22Rv1 (cell line): ENCODE data around the gene NCKAP5.

Experiments
- H3K27ac ChIP-seq: fragments of 450-650 bp; 2 replicates; pipeline ENCODE4 v1.5.1; 2017
- ZFX ChIP-seq: fragments of 450-650 bp; IDR thresholded peaks from 2 replicates; pipeline ENCODE4 v1.6.1; 2017; ENCODE audit warnings: antibody characterized with exemption, borderline replicate concordance
- TF ChIP-seq, protein P1 (sequence below): fragments of 450-650 bp; IDR thresholded peaks from 2 replicates; pipeline ENCODE4 v1.5.1; 2017; ENCODE audit warnings: mild to moderate bottlenecking

The NCKAP5 gene

DNA sequence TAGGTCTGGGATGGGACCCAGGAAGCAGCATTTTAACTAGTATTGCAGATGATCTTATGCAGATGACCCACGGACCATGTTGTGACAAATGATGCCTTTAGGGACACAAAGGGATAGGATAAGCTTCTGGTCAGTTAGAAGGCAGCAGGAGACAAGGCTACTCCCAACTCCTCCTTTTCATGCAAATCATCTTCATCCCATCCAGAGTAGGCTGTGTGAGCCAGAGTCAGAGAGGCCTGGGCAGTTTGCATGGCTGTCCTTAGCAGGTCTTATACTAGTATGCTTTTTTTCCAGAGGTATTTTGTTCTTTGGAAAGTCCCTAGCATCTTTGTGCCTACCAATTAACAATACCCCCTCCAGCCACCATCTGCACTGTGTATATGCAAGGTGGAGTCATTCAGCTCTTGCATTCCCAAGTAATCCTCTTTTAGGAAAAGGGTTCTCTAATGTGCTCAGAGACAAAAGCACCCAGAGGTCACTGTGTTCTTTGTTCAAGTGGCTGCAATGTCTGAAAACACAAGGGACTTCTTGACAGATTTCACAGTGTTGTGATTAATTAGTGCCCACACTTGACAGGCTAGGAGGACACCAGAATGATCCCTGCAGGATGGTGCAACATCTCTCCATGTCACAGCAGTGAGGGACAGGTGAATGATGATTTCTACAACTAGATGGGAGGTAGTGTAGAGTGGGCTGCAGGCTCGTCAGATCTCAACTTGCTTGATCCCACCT lies 225.8 kb downstream of the NCKAP5 start:
- TF ChIP-seq, protein P1, sequence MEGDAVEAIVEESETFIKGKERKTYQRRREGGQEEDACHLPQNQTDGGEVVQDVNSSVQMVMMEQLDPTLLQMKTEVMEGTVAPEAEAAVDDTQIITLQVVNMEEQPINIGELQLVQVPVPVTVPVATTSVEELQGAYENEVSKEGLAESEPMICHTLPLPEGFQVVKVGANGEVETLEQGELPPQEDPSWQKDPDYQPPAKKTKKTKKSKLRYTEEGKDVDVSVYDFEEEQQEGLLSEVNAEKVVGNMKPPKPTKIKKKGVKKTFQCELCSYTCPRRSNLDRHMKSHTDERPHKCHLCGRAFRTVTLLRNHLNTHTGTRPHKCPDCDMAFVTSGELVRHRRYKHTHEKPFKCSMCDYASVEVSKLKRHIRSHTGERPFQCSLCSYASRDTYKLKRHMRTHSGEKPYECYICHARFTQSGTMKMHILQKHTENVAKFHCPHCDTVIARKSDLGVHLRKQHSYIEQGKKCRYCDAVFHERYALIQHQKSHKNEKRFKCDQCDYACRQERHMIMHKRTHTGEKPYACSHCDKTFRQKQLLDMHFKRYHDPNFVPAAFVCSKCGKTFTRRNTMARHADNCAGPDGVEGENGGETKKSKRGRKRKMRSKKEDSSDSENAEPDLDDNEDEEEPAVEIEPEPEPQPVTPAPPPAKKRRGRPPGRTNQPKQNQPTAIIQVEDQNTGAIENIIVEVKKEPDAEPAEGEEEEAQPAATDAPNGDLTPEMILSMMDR: no peak
- no peak for TF ChIP-seq ZFX
- no peak overlapping the region for H3K27ac ChIP-seq

DNA sequence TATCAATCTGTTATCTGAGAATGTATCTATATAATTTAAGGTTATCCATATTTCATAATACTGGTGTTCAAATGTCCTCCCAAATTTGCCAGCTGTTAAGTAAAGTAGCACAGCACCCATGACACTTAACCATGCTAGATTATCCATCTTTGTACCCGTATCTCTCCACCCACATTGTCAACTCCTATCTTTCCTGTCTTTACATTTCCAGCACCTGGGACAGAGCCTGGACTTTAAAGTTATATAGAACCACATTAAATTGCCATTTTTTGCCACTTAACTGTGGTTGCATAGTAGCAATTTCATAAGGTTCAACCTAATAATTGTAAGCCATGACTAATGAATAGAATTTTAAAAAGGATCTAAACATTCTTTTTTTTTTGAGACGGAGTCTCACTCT lies 226.7 kb downstream of the NCKAP5 start:
- H3K27ac ChIP-seq: no peak overlapping the region
- TF ChIP-seq ZFX: no peak
- TF ChIP-seq, protein P1: no peak

DNA sequence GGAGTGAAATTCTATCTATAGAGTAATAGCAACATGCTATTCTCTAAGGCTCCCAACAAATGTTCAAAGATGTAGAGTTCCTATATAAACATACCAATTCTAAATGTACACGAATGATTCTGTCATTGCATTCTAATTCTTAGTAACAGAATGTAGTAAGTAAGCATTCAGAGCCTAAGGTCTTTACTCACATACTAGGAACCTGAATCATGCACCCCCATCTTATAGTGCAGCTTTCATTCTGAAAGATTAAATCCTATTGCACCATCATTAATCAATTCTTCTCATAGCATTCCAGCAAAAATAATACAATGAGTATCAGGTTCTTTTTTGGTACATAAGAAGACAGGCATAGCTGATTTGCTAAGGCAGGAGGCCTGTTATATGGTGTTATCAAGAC lies 230.0 kb downstream of the NCKAP5 start:
- H3K27ac ChIP-seq: no peak overlapping the region
- no peak for TF ChIP-seq ZFX

DNA sequence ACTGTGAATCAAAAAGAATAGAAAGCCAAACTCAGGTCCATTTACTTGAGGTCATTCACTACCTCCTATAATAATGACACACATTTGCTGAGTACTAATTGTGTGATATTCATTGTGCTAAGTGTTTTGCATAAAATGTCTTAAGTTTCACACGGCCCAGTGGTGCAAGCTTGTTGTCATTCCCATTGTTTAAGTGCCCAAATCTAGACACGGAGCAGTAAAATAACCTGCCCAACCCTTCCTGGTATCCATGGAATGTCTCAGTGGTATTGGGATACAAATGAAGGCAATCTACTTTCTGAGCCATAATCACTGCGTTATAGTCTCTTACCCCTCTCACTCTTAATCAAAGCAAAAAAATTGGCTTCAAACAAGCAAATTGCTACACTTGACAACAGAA lies 233.3 kb downstream of the NCKAP5 start:
- TF ChIP-seq, protein P1: no peak
- no peak for TF ChIP-seq ZFX
- no peak overlapping the region for H3K27ac ChIP-seq

DNA sequence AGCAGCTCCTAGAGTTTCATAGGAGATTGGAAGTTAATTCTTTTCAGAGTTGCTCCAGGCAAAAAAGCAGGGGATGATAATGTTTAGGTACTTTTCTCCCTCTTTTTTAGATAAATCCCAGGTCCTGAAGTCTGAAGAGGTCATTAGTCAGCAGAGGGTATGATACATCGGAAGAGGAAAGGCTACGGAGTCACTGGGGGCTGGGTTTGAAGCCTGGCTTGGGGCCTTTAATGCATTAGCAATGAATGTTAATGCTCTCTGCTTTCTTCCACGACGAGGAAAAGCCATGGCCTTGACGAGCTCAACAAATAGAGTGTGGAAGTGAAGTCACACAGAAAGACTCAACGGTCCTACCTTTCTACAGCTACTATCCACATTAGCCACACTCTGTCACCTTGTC lies 235.1 kb downstream of the NCKAP5 start:
- no peak overlapping the region for H3K27ac ChIP-seq
- TF ChIP-seq, protein P1: no peak
- no peak for TF ChIP-seq ZFX

DNA sequence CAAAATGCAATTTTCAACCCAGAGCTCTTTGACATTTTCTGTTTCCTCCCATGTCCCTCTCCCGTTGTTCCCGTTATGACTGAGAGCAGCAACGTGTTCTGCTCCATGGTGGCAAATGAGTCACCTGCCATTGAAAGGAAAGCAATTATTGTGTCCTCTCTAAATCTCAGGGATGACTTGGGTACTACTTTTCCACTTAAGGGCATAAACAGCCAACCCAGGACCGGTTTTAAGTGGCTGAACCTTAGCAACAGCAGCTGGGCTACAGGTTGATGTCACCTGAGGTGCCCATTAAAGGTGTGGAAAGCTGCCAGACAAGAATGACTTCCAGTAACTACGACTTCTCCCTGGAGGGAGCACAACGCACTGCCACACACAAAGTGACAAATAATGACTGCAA lies 236.8 kb downstream of the NCKAP5 start:
- no peak for TF ChIP-seq ZFX
- H3K27ac ChIP-seq: no peak overlapping the region

DNA sequence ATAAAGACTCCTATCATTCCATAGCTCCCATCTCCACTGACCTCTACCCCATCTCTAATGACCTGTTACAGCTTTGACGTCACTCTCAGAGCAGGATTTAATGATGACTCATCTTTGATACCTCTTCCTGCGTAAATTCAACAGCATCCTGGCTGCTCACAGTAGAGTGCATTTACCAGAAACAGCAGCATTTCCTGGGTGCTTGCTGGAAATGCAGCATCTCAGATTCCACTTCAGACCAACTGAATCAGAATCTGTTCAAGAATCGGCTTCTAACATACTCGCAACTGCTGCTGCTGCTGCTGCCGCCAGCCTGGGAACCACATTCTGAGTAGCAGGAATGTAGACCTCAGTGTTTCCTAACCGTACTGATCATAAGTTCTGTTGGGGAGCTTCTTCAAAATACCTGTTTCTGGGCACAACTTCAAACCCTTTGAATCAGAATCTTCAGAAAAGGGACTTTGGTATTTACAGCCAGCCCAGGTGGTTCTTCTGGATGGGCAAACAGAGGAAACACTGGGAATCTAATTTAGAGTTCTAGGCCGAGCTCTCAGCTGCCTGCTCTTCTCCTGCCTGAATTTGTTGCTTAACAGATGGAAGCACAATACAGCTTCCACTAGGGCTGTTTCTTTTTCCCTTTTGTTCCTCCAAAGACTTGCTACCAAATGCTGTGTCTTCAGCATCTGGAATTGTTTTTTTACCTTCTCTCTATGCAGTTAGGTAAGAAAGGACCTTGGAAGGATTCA lies 241.4 kb downstream of the NCKAP5 start:
- no peak overlapping the region for H3K27ac ChIP-seq
- TF ChIP-seq, protein P1: no peak
- no peak for TF ChIP-seq ZFX

DNA sequence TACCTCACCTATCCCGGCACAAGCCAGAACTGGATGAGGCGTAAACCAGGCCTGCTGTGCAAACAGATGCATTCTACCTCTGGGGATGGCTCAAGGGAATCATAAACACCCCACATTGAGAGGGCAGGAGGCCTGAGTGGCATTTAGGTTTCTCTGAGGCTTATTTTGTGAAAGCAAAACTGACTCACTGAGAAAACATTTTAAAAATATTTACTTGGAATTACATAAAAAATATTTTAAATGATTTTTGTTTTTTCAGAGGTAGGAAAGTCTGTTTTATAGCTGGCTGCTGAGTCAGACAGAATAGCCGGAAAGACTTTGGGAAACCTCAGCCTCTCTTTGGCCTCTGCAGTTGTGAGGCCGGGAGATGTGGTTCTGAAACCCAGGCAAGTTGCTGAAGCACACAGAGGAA lies 244.1 kb downstream of the NCKAP5 start:
- no peak overlapping the region for H3K27ac ChIP-seq
- TF ChIP-seq, protein P1: no peak
- no peak for TF ChIP-seq ZFX
